Measurements from ENCODE around the gene ESF1.

ESF1 gene, protein sequence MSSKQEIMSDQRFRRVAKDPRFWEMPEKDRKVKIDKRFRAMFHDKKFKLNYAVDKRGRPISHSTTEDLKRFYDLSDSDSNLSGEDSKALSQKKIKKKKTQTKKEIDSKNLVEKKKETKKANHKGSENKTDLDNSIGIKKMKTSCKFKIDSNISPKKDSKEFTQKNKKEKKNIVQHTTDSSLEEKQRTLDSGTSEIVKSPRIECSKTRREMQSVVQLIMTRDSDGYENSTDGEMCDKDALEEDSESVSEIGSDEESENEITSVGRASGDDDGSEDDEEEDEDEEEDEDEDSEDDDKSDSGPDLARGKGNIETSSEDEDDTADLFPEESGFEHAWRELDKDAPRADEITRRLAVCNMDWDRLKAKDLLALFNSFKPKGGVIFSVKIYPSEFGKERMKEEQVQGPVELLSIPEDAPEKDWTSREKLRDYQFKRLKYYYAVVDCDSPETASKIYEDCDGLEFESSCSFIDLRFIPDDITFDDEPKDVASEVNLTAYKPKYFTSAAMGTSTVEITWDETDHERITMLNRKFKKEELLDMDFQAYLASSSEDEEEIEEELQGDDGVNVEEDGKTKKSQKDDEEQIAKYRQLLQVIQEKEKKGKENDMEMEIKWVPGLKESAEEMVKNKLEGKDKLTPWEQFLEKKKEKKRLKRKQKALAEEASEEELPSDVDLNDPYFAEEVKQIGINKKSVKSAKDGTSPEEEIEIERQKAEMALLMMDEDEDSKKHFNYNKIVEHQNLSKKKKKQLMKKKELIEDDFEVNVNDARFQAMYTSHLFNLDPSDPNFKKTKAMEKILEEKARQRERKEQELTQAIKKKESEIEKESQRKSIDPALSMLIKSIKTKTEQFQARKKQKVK

GRCh38 chr20:13784893-13785715 is at the start of gene ESF1, which contains the start of gene NDUFAF5:
ESF1 (minus strand) TSS chr20:13784919; CDS start chr20:13783140, 1,779 bp downstream.
NDUFAF5 (plus strand) TSS chr20:13785028; CDS start chr20:13785069, 41 bp downstream.
- peak; percentile 95 for DNase-seq

- no peak for DNase-seq
Measured at GRCh38 chr20:13831476-13831875, 46.8 kb upstream of the ESF1 start.

- no peak for DNase-seq
Measured at GRCh38 chr20:13825465-13825864, 40.7 kb upstream of the ESF1 start.

DNA sequence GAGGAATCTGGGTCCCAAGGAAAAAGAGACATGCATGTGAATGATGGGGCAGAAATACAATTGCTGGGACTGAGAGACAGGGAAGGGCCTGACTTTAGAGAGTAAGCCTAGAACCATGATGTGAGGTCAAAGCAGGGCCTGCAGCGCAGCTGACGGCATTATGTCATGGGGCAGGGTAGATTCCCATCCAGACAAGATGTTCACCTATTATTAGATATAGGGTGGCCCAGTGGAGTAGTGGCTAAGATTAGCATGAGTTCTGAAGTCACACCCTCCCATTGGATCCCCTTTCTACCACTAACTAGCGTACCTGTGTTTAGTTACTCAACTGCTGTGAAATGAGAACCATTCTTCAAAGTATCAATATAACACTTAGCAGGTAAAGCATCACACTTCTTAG is 39.7 kb upstream of the ESF1 start:
- no peak for DNase-seq

DNA sequence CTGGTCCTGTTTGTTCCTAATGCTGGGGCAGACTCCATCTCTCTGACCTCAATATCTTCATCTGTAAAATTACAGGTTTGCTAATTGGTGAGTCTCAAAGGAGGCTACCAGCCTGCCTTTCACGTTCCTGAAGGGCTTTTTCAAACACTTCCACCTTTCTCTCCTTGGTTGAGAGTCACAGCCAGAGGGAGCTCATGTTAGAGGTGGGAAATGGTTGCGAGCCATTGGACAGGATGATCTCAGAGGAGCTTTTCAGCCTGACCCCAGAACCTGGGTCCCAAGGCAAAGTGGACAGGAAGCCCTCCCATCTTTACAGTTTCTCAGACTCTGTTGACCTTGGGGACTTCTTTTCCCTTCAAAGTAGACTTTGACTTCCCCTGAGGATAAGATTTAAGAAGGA is 37.7 kb upstream of the ESF1 start:
- no peak for DNase-seq

GRCh38 chr20:13821876-13822275 is 37.2 kb upstream of the ESF1 start:
- no peak for DNase-seq

GRCh38 chr20:13819885-13820645 is 35.3 kb upstream of the ESF1 start:
- peak; percentile 22 for DNase-seq

GRCh38 chr20:13817342-13817741 is 32.6 kb upstream of the ESF1 start:
- no peak for DNase-seq

- DNase-seq, result no peak
Measured at GRCh38 chr20:13816757-13817156, 32.0 kb upstream of the ESF1 start.

DNA sequence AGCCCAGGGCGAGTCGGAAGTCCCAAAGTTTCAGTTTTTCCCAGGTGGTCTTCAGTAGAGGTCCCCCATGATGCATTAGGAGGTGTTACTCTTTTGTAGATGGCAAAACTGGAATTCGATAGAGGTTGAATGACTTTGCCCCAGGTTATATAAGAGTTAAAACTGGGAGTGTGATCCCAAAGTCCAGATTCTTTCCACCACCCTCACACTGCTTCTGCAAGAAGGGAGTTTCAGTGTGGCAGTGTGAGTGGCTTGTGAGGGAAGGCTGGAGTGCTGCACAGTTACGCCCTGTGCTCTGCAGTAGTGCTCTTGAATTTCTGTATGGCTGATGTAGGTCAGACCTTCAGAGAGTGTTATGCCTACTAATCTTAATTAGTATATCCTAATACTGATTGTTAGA is 30.0 kb upstream of the ESF1 start:
- no peak for DNase-seq

- DNase-seq, result no peak
Measured at GRCh38 chr20:13813910-13814309, 29.2 kb upstream of the ESF1 start.

GRCh38 chr20:13810446-13810845 is 25.7 kb upstream of the ESF1 start:
- no peak for DNase-seq

GRCh38 chr20:13809855-13810254 is 25.1 kb upstream of the ESF1 start:
- DNase-seq, result no peak

- DNase-seq, result no peak
Measured at GRCh38 chr20:13809373-13809772, 24.7 kb upstream of the ESF1 start.

- DNase-seq, result peak; percentile 31
Measured at GRCh38 chr20:13800728-13801134, 16.0 kb upstream of the ESF1 start.

- DNase-seq, result no peak
Measured at GRCh38 chr20:13799974-13800373, 15.3 kb upstream of the ESF1 start.

GRCh38 chr20:13799040-13799439 is 14.3 kb upstream of the ESF1 start:
- DNase-seq, result no peak

- DNase-seq, result no peak
Measured at GRCh38 chr20:13794667-13795066, 9.9 kb upstream of the ESF1 start.

GRCh38 chr20:13793001-13793400 is 8.3 kb upstream of the ESF1 start:
- DNase-seq, result no peak

DNA sequence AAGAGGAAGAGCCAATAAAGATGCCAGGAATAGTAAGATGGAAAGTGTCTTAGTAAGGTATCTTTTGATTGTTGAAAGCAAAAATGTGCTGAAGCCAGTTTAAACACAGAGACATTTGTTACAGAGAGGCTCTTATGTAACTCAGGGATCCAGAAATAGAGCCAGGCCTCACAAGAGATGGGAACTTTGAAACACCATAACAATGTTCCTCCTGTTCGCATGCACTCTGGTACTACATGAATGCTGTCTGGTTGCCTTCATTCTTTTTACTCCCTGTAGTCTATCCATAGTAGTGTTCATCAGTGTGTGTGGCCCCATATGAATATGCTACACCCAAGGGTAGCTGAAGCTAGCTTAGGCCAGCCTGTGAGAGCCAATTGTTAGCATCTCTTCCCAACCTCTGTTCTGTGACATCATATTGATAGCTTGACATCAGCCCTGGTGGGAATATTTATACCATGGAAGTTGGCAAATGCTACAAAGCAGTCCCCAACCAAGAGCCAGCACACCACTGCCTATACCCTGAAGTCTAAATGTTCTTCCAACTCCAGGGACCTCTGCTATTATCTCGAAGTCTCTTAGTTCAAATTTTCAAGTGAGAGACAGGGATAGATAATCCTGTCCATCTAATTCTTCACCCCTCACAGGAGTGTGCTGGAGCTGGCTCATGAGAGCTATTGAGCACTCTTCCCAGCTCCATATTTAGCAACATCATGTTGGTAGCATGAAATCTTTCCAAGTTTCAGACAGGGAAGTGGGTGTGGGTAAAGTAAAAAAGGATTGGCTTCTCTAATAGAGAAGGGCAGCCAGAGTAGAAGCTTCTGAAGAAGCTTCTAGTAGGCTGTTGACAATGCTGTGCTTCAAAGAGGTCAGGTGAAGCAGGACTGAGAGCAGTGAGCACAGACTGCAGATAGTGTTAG is 7.1 kb upstream of the ESF1 start:
- DNase-seq, result no peak

GRCh38 chr20:13790708-13791107 is 6.0 kb upstream of the ESF1 start:
- no peak for DNase-seq

All from NCI-H1436 (cell line).